ACC112 (cell line): Measurements from ENCODE around the gene TRIM62.

ENCODE experiments used
- H2AFZ ChIP-seq: fragments of 200-600 bp; sonication (generic); one replicate; pipeline ENCODE4 v1.6.0; 2017; ENCODE audit warnings: antibody characterized with exemption, low read length; ENCODE audit not compliant: unreplicated experiment
- H3K27ac ChIP-seq: fragments of 200-600 bp; sonication (generic); 2 replicates; pipeline ENCODE4 v1.5.1; 2014; ENCODE audit warnings: low read depth, mild to moderate bottlenecking, antibody characterized with exemption, low read length, moderate library complexity
- H3K27me3 ChIP-seq: fragments of 200-600 bp; sonication (generic); 2 replicates; pipeline ENCODE4 v1.6.1; 2014; ENCODE audit warnings: mild to moderate bottlenecking, antibody characterized with exemption, low read length, moderate library complexity, mixed read lengths; ENCODE audit not compliant: insufficient read depth
- H3K36me3 ChIP-seq: fragments of 200-600 bp; sonication (generic); 2 replicates; pipeline ENCODE4 v1.6.1; 2016; ENCODE audit warnings: mild to moderate bottlenecking, antibody characterized with exemption, low read length, moderate library complexity, mixed read lengths; ENCODE audit not compliant: insufficient read depth
- H3K4me1 ChIP-seq: fragments of 200-600 bp; sonication (generic); one replicate; pipeline ENCODE4 v1.6.1; 2016; ENCODE audit warnings: low read length, mixed read lengths; ENCODE audit not compliant: insufficient read depth, unreplicated experiment, control insufficient read depth
- H3K4me3 ChIP-seq: fragments of 200-600 bp; sonication (generic); 2 replicates; pipeline ENCODE4 v1.5.1; 2014; ENCODE audit warnings: mild to moderate bottlenecking, low read depth, low read length
- H3K79me2 ChIP-seq: fragments of 200-600 bp; sonication (generic); one replicate; pipeline ENCODE4 v1.6.0; 2016; ENCODE audit warnings: low read length; ENCODE audit not compliant: control insufficient read depth, unreplicated experiment, insufficient read depth

TRIM62 gene

DNA sequence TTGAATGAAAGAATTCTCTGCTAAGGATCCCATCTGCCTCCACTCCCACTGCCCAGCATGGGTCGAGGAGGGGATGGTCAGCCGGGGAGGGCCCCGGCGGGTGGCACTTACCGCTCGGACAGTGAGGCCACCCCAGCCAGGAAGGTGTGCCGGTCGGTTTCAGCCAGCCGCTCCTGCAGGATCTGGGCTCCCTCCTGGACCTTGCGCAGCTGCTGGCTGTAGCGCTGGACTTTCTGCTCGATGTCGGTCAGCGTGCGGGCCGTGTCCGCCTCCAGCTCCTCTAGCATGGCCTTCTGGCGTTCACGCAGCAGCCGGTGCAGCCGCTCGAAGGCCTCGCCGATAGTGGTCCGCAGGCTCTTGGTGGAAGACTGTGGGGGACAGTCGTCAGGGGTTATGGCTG, 22.3 kb downstream of the TRIM62 start:
- no peak overlapping the region for H3K27ac ChIP-seq

DNA sequence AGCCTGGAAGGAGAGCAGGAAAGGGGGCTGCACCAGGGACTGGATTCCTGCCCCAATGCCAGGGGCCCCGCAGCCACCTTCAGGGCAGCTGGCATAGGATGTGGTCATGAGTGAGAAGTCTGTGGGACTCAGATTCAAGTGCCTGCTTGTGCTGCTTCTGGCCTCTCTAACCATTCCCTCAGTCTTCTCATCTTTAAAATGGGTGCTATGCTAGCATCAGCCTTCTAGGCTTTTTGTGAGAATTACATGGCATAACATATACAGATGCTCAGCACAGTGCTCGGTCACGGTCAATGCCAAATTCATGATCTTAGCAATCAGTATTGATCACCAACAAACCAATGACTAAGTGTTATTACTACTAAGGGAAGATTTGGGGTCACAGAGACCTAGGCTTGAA, 23.5 kb downstream of the TRIM62 start:
- Histone ChIP-seq H3K79me2 (no peaks in the 10 kb centered on the region), H2AFZ (no peak overlapping the region)

More for the DNA sequence above, 22.3 kb downstream of the TRIM62 start:
- no peak overlapping the region for H3K4me3 ChIP-seq
- no peaks in the 10 kb centered on the region for H3K79me2 ChIP-seq
- no peaks in the 10 kb centered on the region for H3K36me3 ChIP-seq
- H3K27me3 ChIP-seq: no peaks in the 10 kb centered on the region
- no peak overlapping the region for H2AFZ ChIP-seq
- peaks cover 12% of the 10 kb centered on the region for H3K4me1 ChIP-seq

DNA sequence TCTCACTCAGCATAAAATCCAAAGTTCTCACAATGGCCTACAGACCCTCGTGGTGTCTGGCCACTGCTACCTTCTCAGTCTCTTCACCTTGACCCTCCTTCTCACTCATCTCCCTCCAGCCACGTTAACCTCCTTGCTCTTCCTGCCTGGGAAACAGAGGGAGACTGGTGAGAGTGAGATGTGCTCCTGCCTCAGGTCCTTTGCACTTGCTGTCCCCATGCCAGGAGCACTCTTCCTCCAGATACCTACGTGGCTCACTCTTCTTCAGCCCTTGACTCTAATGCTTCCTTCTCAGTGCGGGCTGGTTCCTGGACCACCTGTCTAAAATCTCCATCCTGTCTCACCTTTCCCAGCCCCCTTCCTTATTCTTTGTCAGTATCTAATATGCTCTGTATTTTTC, 24.7 kb downstream of the TRIM62 start:
- Histone ChIP-seq H3K27me3 (no peaks in the 10 kb centered on the region), H3K36me3 (no peaks in the 10 kb centered on the region), H3K79me2 (no peaks in the 10 kb centered on the region), H3K4me1 (peaks cover 16% of the 10 kb centered on the region), H2AFZ (no peak overlapping the region), H3K27ac (no peak overlapping the region), H3K4me3 (no peak overlapping the region)

More for the DNA sequence above, 23.5 kb downstream of the TRIM62 start:
- H3K27me3 ChIP-seq: no peaks in the 10 kb centered on the region
- H3K36me3 ChIP-seq: no peaks in the 10 kb centered on the region
- peaks cover 9% of the 10 kb centered on the region for H3K4me1 ChIP-seq
- H3K4me3 ChIP-seq: no peak overlapping the region
- no peak overlapping the region for H3K27ac ChIP-seq

DNA sequence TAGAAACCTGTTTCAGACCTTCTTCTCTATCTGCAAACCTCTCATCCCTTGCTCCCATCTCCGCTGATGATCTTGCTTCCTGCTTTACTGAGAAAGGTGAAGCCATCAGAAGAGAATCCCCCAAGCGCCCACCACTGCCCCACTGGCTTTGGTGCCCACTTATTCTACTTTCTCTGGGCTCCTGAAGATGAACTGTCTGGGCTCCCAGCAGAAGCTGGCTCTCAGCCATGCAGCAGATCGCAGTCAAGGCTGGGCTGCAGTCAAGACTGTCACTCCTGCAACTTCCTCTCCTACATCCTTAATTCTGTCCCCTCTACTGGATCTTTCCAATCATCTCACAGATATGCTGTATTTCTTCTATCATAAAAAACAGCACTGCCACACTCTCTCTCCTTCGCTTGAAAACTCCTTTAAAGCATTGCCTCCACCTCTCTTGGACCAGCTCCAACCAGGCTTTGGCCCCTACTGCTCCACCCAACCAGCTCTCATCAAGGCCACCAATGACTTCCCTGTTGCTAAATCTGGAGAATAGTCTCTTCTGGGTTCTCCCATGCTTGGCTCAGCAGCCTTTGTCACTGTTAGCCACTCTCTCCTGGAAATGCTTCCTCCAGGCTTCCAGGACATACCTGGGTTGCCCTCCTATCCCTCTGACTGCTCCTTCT, 25.8 kb downstream of the TRIM62 start:
- H3K4me1 ChIP-seq: peaks cover 16% of the 10 kb centered on the region
- no peak overlapping the region for H3K27ac ChIP-seq
- no peaks in the 10 kb centered on the region for H3K27me3 ChIP-seq

DNA sequence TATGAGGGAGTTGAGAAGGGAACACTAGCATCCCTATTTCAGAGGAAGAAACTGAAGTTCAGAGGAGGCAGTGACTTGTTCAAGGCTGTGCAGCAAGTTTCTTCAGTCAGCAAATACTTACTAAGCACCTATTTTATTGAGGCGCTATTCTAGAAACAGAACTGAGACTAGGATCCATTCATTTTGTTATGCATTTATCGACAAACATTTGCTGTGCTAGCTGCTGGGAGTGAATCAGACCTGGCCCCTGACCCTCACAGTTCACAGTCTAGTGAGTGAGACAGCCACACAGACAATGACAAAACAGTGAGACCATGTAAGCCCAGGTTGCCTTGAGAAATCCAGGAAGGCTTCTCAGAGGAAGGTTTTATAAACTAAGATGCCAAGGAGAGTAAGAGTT, 28.2 kb downstream of the TRIM62 start:
- Histone ChIP-seq H2AFZ (no peak overlapping the region), H3K36me3 (no peaks in the 10 kb centered on the region), H3K4me1 (peaks cover 16% of the 10 kb centered on the region), H3K27me3 (no peaks in the 10 kb centered on the region), H3K79me2 (no peaks in the 10 kb centered on the region), H3K27ac (peak overlapping the region; percentile 42; the same call in 1 of the 2 replicates), H3K4me3 (no peak overlapping the region)

More for the DNA sequence above, 25.8 kb downstream of the TRIM62 start:
- no peaks in the 10 kb centered on the region for H3K79me2 ChIP-seq
- H3K4me3 ChIP-seq: no peak overlapping the region
- no peaks in the 10 kb centered on the region for H3K36me3 ChIP-seq
- no peak overlapping the region for H2AFZ ChIP-seq

DNA sequence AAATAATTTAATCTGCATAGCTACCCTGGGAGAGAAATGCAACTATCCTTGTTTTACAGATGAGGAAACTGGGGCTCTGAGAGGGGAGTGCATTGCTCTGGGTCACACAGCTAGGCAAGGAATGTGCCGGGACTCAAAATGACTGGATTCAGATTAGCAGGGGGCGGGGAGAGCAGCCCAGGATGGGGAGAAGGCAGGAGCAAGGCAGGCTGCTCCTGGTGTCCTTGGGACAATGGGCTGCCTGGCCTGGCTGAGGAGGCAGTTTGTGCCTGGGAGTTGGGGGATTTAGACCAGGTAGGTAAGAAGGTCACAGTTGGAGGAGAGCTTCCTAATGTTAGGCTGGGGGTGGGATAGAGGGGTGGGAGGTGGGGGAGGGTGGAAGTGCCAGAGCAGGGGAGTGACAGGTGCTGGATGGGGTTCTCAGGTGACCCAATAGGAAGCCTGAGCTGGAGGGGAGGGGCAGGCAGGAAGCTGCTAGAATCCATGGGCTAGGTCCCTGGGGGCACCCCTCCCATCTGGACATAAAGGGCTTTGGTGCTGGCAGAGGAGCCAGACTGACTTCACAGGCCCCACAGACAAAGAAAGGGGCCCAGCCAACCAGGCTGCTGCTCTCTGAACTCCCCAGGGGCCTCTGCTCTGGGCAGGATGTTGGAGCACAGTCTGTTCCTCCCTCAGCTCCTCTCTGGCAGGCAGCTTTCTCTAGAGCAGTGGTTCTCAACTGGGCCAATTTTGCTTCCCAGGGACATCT, 29.0 kb downstream of the TRIM62 start:
- peak overlapping the region; percentile 42; the same call in 1 of the 2 replicates for H3K27ac ChIP-seq
- no peaks in the 10 kb centered on the region for H3K27me3 ChIP-seq
- H3K4me3 ChIP-seq: no peak overlapping the region
- H3K36me3 ChIP-seq: no peaks in the 10 kb centered on the region
- H3K4me1 ChIP-seq: peaks cover 16% of the 10 kb centered on the region
- no peak overlapping the region for H2AFZ ChIP-seq
- no peaks in the 10 kb centered on the region for H3K79me2 ChIP-seq

DNA sequence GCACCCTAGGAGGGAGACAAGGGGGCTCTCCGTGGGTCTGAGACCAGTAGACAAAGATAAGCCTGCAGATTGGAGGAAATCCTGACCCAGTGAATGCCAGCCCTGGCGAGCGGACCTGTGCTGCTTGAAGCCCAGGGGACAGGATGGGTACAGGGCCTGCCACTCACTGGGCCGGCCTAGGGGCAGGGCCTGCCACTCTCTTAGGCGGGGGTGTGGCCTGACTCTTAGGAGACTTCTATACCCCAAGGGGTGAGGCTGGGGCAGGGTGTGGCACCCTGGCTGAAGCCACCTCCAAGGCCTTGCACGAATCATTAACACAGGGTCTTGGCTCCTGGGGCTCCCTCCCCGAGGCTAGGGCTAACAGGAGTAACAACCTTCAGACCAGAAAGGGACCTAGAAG, 30.7 kb downstream of the TRIM62 start:
- Histone ChIP-seq H3K79me2 (no peaks in the 10 kb centered on the region), H2AFZ (no peak overlapping the region), H3K36me3 (no peaks in the 10 kb centered on the region), H3K4me3 (no peak overlapping the region), H3K27me3 (no peaks in the 10 kb centered on the region), H3K27ac (no peak overlapping the region), H3K4me1 (peaks cover 16% of the 10 kb centered on the region)

DNA sequence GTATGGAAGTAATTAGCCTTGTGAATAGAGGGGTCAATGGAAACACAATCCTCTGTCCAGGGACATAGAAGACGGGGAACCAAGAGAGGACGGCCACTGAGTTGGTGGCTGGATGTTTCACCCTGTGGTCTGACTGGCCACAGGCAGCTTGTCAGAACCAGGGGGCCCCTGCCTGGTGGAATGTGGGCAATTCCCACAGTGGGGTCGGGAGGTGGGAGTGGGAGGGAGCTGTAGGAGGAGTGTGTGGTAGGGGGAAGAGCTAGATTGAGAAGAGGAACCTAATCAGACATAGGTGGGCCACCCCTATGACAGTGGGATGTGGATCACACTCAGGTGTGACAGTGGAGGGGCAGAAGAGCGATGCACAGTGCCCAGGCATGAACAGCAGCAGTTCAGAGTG, 31.3 kb downstream of the TRIM62 start:
- Histone ChIP-seq H3K4me1 (peaks cover 16% of the 10 kb centered on the region), H3K27me3 (no peaks in the 10 kb centered on the region), H3K4me3 (no peak overlapping the region), H3K27ac (no peak overlapping the region), H3K79me2 (no peaks in the 10 kb centered on the region), H3K36me3 (no peaks in the 10 kb centered on the region), H2AFZ (no peak overlapping the region)

DNA sequence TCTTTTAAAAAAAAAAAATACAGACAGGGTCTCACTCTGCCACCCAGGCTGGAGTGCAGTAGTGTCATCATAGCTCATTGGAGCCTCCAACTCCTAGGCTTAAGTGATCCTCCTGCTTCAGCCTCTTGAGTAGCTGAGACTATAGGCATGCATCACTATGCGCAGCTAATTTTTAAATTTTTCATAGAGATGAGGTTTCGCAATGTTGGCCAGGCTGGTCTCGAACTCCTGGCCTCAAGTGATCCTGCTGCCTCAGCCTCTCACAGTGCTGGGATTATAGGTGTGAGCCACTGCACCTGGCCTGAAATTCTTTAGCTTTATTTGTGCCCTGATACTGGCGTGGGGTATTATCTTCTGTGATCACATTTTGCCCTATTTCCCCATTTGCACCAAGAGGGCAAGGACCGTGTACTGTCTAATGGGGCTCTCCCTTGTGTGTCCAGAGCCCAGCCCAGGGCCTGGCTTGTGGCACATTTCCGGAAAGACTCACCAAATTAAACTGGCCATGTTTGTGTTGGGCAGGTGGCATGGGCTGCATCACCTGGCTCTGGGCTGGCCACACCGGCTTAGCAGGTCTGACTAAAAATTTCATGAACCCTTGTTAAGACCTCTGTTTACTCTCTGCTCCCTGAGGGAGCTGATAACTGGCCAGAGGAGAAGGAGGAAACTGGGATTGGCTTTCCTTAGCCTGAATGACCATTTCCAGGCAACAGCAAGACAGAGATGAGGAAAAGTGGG, 32.2 kb downstream of the TRIM62 start:
- H3K27ac ChIP-seq: no peak overlapping the region
- no peak overlapping the region for H3K4me3 ChIP-seq

DNA sequence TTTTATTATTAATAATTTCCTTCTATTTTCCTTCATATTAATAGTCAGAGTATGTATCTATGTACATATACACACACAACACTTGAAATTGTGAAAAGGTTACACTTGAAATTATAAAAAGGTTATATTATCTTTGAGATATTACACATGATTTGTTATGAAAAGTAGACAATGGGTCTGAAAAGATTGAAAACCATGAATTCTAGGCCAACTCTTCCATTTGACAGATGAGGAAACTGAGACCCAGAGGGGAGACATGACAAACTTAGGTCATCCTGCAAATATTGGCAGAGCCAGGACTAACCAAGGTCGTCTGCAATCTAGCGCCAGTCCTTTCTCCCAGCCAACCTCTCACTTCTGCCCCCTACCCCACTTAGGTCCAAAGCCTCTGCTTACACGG, 33.2 kb downstream of the TRIM62 start:
- no peak overlapping the region for H3K27ac ChIP-seq
- H2AFZ ChIP-seq: no peak overlapping the region
- no peaks in the 10 kb centered on the region for H3K27me3 ChIP-seq
- no peaks in the 10 kb centered on the region for H3K79me2 ChIP-seq
- H3K4me3 ChIP-seq: no peak overlapping the region
- H3K36me3 ChIP-seq: no peaks in the 10 kb centered on the region
- peaks cover 17% of the 10 kb centered on the region for H3K4me1 ChIP-seq

More for the DNA sequence above, 32.2 kb downstream of the TRIM62 start:
- peaks cover 16% of the 10 kb centered on the region for H3K4me1 ChIP-seq
- H2AFZ ChIP-seq: no peak overlapping the region
- H3K79me2 ChIP-seq: no peaks in the 10 kb centered on the region
- H3K36me3 ChIP-seq: no peaks in the 10 kb centered on the region
- no peaks in the 10 kb centered on the region for H3K27me3 ChIP-seq
